A549 (cell line): ENCODE data around the gene SRRT.

Experiments
- CHD2 ChIP-seq: fragments of 150-350 bp; IDR thresholded peaks from 2 replicates; pipeline ENCODE4 v1.6.1; 2014; ENCODE audit warnings: low read length; ENCODE audit not compliant: partially characterized antibody
- CTCF ChIP-seq: fragments of >200 bp; sonication (Bioruptor Twin); formaldehyde crosslinking; IDR thresholded peaks from 3 replicates; pipeline ENCODE4 v1.5.1; 2016
- EP300 ChIP-seq, 2 experiments: fragments of >200 bp; sonication (Bioruptor Twin); formaldehyde crosslinking; IDR thresholded peaks; 2 replicates in 1 of 2; 3 replicates in 1 of 2; pipeline ENCODE4 v1.6.1; 2016 to 2017
- NFE2L2 ChIP-seq: fragments of 150-350 bp; conservative IDR thresholded peaks from 2 replicates; pipeline ENCODE4 v1.6.1; 2014; ENCODE audit warnings: low read length
- POLR2A ChIP-seq: IDR thresholded peaks from 2 replicates; pipeline ENCODE4 v1.6.1; 2012; ENCODE audit warnings: mild to moderate bottlenecking, low read length
- RAD21 ChIP-seq, 2 experiments: fragments of >200 bp in 1 of 2; sonication (Bioruptor Twin) in 1 of 2; formaldehyde crosslinking in 1 of 2; IDR thresholded peaks in 1 of 2; conservative IDR thresholded peaks in 1 of 2; 2 replicates in 1 of 2; 3 replicates in 1 of 2; pipeline ENCODE4 v1.6.1; 2012 to 2018; ENCODE audit warnings: inconsistent platforms in 1 of 2
- REST ChIP-seq: fragments of 200-600 bp; sonication (generic); IDR thresholded peaks from 2 replicates; pipeline ENCODE4 v1.6.1; 2016; ENCODE audit warnings: antibody characterized with exemption, mild to moderate bottlenecking, moderate library complexity
- RFX5 ChIP-seq: fragments of 450-650 bp; IDR thresholded peaks from 2 replicates; pipeline ENCODE4 v1.7.1; 2014; ENCODE audit warnings: antibody characterized with exemption, mild to moderate bottlenecking, moderate library complexity
- TF ChIP-seq, protein P1 (sequence below): IDR thresholded peaks from 2 replicates; pipeline ENCODE4 v1.6.1; 2012; ENCODE audit warnings: low read depth, borderline replicate concordance

DNA sequence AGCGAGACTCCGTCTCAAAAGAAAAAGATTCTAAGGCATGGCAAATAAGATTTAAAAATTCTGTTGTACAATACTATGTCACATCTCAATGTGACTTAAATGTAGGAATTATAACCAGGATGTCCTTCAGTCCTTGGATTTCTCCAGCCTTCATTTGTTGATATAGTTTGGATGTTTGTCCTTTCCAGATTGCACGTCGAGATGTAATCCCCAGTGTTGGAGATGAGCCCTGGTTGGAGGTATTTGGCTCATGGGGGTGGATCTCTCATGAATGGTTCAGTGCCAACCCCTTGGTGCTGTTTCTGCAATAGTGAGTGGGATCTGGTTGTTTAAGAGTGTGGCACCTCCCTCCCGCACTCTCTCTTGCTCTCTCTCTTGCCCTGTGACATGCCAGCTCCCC lies 33.6 kb downstream of the SRRT start:
- no peak for TF ChIP-seq CTCF
- TF ChIP-seq CHD2: no peak
- TF ChIP-seq, protein P1, sequence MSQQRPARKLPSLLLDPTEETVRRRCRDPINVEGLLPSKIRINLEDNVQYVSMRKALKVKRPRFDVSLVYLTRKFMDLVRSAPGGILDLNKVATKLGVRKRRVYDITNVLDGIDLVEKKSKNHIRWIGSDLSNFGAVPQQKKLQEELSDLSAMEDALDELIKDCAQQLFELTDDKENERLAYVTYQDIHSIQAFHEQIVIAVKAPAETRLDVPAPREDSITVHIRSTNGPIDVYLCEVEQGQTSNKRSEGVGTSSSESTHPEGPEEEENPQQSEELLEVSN: no peak
- no peak for TF ChIP-seq NFE2L2
- TF ChIP-seq POLR2A: no peak
- no peak for TF ChIP-seq RAD21 (conservative IDR thresholded peaks at IDR 0.05 in 1 of 2, IDR thresholded peaks at IDR 0.05 in 1 of 2)
- no peak for TF ChIP-seq EP300 (IDR thresholded peaks at IDR 0.05)
- no peak for TF ChIP-seq REST
- TF ChIP-seq RFX5: no peak
